Measurements from ENCODE around the gene DNAJC24.

DNAJC24 gene

DNA sequence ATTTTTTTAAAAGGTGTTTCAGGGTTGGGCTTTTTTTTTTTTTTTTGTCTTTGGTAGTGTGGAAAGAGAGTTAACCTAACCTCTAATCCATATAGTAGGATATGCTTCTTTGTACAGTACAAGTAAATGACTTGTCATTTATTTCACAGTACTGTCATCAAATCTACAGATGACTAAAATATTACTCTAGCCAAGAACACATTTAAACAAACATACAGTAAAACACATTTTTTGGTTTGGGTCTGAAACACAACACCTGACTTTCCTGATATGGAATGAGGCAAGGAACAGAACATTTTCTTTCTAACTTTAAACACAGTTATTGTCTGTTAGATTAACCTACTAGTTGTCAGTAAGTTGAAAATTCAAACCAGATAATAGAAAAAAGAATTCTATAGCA is 71.6 kb downstream of the DNAJC24 start:
- TF ChIP-seq, protein P1, sequence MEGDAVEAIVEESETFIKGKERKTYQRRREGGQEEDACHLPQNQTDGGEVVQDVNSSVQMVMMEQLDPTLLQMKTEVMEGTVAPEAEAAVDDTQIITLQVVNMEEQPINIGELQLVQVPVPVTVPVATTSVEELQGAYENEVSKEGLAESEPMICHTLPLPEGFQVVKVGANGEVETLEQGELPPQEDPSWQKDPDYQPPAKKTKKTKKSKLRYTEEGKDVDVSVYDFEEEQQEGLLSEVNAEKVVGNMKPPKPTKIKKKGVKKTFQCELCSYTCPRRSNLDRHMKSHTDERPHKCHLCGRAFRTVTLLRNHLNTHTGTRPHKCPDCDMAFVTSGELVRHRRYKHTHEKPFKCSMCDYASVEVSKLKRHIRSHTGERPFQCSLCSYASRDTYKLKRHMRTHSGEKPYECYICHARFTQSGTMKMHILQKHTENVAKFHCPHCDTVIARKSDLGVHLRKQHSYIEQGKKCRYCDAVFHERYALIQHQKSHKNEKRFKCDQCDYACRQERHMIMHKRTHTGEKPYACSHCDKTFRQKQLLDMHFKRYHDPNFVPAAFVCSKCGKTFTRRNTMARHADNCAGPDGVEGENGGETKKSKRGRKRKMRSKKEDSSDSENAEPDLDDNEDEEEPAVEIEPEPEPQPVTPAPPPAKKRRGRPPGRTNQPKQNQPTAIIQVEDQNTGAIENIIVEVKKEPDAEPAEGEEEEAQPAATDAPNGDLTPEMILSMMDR (IDR thresholded peaks at IDR 0.05) = no peak

DNA sequence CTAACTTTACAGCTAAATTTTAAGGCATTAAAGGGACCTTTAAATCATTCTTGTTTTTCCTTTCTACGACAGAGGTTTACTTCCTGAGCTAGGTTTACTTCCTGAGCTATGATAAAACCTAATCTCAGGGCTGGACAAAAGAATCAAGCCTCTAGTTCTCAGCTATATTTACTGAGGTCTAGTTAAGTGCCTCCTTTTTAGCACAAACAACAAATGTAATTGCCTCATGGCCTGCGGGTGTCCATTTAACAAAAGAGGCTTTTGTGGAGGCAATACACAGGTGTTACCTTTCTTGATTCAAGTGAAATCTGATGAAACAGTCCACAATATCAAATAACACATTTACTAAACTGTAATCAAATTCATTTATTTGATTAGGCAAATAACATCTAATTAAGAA is 72.4 kb downstream of the DNAJC24 start:
- TF ChIP-seq, protein P1 (IDR thresholded peaks at IDR 0.05) = no peak

DNA sequence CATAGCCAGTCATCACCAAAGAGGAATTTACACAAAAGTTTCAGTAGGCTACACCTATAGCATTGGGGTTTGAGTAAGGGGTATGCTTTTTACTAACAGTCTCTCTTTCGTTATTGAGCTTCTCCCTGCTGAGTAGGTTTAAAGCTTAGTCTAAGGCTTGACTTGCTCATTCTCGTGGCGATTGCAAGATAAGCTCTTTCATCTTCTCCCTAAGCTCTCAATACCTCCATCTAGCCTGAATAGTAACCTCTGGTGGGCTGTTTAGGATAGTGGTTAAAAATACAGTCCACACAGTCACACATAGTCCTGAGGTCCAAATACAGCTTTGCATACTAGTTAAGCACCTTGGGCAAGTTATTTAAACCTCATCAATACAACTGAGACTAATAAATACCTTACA is 74.1 kb downstream of the DNAJC24 start:
- TF ChIP-seq, protein P1 (IDR thresholded peaks at IDR 0.05) = no peak

DNA sequence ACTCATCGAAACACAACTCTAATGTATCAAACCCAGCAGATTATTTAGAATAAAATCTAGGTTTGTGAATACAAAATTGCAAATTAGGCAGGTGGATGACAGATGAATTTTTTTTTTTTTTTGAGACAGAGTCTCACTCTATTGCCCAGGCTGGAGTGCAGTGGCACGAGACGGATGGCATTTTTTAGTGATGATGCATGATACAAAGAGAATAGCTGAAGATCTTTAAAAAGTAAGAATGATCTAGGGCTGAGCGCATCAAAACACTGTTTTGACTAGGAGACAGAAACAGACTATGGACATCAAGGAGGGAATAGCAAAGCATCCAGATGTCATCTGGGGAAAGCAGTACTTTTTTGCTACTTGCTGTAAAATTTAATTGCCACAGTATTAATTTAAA is 76.0 kb downstream of the DNAJC24 start:
- TF ChIP-seq, protein P1 (IDR thresholded peaks at IDR 0.05) = no peak

DNA sequence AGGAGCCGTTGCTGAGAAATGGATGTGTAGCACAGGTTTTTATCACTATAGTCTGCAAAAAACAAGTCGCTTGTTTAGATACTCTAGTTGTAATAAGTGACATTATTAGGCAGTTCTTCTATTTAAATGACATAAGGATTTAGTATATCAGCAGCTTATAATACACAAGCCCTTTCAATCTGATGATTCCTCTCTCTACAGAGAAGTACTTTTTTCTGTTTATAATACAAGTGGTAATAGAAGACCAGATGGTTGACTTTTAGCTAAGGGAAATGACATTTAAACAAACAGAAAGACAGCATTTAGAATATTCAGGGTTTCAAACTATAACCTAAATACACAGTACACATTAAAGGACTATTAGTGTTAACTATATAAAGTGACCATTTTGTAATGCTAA is 79.4 kb downstream of the DNAJC24 start:
- TF ChIP-seq, protein P1 (IDR thresholded peaks at IDR 0.05) = no peak

DNA sequence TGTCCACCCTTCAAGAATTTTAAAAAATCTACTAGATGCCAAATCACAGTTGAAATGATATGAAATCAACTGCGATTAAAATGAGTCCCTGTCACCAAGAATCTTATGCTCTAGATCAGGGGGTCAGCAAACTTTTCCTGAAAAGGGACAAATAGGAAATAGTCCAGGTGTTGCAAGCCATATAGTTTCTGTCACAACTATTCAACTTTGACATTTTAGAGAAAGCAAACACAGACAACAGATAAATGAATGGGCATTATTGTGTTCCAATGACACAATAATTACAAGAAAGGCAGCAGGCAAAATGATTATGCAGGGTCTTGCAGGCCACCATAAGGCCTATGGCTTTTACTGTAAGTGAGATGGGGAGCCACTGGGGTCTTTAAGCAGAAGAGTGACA is 81.2 kb downstream of the DNAJC24 start:
- TF ChIP-seq, protein P1 (IDR thresholded peaks at IDR 0.05) = no peak

DNA sequence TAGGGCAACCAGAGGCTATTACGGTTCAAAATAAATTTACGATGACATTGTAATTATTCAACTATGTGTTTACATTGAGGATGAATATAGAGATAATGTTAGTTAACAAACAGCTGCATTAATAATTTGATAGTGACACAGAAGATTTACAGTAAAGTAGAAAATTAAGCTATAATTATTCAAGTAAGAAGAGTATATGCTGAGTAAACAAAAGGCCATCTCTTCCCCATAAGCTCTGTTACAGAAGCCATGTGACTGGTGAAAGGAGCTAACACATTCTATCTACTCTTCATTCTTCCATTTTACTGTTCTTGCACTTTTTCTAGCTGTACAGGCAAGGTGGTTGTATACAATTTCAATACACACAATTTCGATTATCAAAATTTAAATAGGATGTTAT is 85.5 kb downstream of the DNAJC24 start:
- TF ChIP-seq, protein P1 (IDR thresholded peaks at IDR 0.05) = no peak

DNA sequence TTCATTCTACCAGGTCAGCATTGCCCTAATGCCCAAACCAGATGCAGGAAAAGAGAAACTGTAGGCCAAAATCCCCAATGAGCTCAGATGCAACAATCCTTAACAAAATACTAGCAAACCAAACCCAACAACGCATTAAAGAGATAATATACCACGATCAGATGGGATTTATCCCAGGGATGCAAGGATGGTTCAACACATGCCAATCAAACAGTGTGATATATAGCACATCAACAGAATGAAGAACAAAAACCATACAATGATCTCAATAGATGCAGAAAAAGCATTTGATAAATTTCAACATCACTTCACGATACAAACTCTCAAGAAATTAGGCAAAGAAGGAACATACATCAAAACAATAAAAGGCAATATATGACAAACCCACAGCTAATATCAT is 94.8 kb downstream of the DNAJC24 start:
- TF ChIP-seq, protein P1 (IDR thresholded peaks at IDR 0.05) = no peak
